C4-2B (cell line): ENCODE data around the gene RASSF7.

Source experiments
- ZFX ChIP-seq: fragments of 450-650 bp; IDR thresholded peaks from 2 replicates; pipeline ENCODE4 v1.6.1; 2017
- TF ChIP-seq, protein P1 (sequence below): fragments of 450-650 bp; conservative IDR thresholded peaks from 2 replicates; pipeline ENCODE4 v1.5.1; 2017; ENCODE audit warnings: mild to moderate bottlenecking

- TF ChIP-seq, protein P1, sequence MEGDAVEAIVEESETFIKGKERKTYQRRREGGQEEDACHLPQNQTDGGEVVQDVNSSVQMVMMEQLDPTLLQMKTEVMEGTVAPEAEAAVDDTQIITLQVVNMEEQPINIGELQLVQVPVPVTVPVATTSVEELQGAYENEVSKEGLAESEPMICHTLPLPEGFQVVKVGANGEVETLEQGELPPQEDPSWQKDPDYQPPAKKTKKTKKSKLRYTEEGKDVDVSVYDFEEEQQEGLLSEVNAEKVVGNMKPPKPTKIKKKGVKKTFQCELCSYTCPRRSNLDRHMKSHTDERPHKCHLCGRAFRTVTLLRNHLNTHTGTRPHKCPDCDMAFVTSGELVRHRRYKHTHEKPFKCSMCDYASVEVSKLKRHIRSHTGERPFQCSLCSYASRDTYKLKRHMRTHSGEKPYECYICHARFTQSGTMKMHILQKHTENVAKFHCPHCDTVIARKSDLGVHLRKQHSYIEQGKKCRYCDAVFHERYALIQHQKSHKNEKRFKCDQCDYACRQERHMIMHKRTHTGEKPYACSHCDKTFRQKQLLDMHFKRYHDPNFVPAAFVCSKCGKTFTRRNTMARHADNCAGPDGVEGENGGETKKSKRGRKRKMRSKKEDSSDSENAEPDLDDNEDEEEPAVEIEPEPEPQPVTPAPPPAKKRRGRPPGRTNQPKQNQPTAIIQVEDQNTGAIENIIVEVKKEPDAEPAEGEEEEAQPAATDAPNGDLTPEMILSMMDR = no peak
- no peak for TF ChIP-seq ZFX
Observed at GRCh38 chr11:556662-557256, 4.0 kb upstream of the RASSF7 start.
